Activated B cell treated with CpG ODN at 0.5 μM for 24 hours (primary cell): ENCODE results near the gene SFXN5. TPM values are rescaled to one million over a fixed set of nuclear protein-coding genes. Genes with fewer than 3 reads are reported as not detected.

Experiments
- ATAC-seq: fragments of 200-7000 bp; cut with Tn5 transposase; one replicate; pipeline ENCODE4 v1.10.0; 2021; ENCODE audit warnings: low read depth, mild to moderate bottlenecking, moderate library complexity
- CTCF ChIA-PET: fragments of 350-600 bp; sonication (Branson Sonifier 250); formaldehyde crosslinking; loops from one replicate; lab custom pipeline; 2021; ENCODE audit warnings: antibody characterized with exemption; lab: Charles Lee
- POLR2A ChIA-PET: fragments of 350-600 bp; sonication (Branson Sonifier 250); formaldehyde crosslinking; loops from one replicate; lab custom pipeline; 2021; ENCODE audit warnings: antibody characterized with exemption; lab: Charles Lee
- DNase-seq: peaks from one replicate; pipeline ENCODE4 v3.0.0; 2022
- H3K27ac Mint-ChIP-seq: one replicate; pipeline ENCODE4 v1.8.0; 2020; ENCODE audit warnings: mixed read lengths
- H3K27me3 Mint-ChIP-seq: one replicate; pipeline ENCODE4 v1.8.0; 2021; ENCODE audit warnings: mixed read lengths
- H3K36me3 Mint-ChIP-seq: one replicate; pipeline ENCODE4 v1.8.0; 2021; ENCODE audit warnings: low read depth, mixed read lengths
- H3K4me1 Mint-ChIP-seq: one replicate; pipeline ENCODE4 v1.8.0; 2021; ENCODE audit warnings: mixed read lengths
- H3K4me3 Mint-ChIP-seq: one replicate; pipeline ENCODE4 v1.8.0; 2020; ENCODE audit warnings: mild to moderate bottlenecking, mixed read lengths
- H3K9me3 Mint-ChIP-seq: one replicate; pipeline ENCODE4 v1.8.0; 2020; ENCODE audit warnings: mixed read lengths
- intact Hi-C: fragments of 100-400 bp; cut with micrococcal nuclease; formaldehyde crosslinking; loops from one replicate; pipeline ENCODE4 v1.15.1; 2024
- total RNA-seq: library from RNA; stranded (reverse); gene quantifications from 2 replicates; pipeline ENCODE4 v1.2.3, GENCODE V29; 2022
- TF ChIP-seq, protein P1 (sequence below): fragments of 200-600 bp; IDR thresholded peaks from one replicate; pipeline ENCODE4 v1.8.0; 2022; ENCODE audit warnings: antibody characterized with exemption, mild to moderate bottlenecking

The SFXN5 gene
- total RNA-seq, 1 donor from 2014 or later = 13.9 TPM

DNA sequence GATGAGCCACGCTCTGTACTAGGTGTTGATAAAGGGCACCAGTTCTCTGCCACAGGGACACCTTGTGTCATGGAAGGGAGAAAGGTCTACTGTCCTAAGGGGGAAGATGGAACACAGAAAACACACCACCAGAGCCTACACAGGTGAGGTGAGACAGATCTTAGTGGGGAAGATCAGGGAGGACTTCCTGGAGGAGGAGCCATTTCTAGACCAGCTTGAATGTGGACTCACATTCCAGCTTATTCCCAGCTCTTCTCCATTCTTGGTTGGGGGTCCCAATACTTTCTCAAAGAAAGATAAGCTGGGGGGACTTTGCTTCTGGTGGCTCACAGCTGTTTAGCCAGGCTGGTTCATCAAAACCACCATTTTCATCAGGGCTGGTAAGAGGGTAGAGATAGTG lies 118.0 kb downstream of the SFXN5 start:
- TF ChIP-seq, protein P1, sequence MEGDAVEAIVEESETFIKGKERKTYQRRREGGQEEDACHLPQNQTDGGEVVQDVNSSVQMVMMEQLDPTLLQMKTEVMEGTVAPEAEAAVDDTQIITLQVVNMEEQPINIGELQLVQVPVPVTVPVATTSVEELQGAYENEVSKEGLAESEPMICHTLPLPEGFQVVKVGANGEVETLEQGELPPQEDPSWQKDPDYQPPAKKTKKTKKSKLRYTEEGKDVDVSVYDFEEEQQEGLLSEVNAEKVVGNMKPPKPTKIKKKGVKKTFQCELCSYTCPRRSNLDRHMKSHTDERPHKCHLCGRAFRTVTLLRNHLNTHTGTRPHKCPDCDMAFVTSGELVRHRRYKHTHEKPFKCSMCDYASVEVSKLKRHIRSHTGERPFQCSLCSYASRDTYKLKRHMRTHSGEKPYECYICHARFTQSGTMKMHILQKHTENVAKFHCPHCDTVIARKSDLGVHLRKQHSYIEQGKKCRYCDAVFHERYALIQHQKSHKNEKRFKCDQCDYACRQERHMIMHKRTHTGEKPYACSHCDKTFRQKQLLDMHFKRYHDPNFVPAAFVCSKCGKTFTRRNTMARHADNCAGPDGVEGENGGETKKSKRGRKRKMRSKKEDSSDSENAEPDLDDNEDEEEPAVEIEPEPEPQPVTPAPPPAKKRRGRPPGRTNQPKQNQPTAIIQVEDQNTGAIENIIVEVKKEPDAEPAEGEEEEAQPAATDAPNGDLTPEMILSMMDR = no peak
- ATAC-seq = no peak
- Mint-ChIP-seq H3K4me1 (no peaks in the 10 kb centered on the region), H3K36me3 (no peaks in the 10 kb centered on the region), H3K4me3 (no peak overlapping the region), H3K27ac (no peak overlapping the region), H3K27me3 (no peaks in the 10 kb centered on the region), H3K9me3 (no peaks in the 10 kb centered on the region)
- ChIA-PET CTCF (no interaction called here), POLR2A (no interaction called here)
- no peak for DNase-seq
- intact Hi-C loops = no loop called here

DNA sequence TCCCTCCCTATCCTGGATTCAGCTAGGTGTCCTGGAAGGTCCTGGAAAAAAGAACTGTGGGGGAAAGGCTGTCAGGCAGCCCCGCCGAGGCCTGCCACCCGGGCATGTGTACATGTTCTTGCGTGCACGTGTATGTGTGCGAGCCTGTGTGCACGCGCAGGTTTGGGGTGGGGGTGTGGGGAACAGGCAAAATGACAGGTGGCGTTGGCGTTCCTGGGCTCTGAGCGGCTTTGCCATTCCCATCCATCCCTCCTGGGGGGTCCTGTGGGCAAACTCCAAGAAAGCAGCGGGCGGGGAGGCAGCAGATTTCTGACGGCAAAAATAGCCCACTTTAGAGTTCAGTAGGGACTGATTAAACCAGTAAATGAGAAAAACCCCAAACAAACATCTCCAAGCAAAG lies 118.6 kb downstream of the SFXN5 start:
- Mint-ChIP-seq H3K36me3 (no peaks in the 10 kb centered on the region), H3K27me3 (no peaks in the 10 kb centered on the region), H3K4me1 (no peaks in the 10 kb centered on the region), H3K4me3 (no peak overlapping the region), H3K9me3 (no peaks in the 10 kb centered on the region), H3K27ac (no peak overlapping the region)
- DNase-seq = no peak
- intact Hi-C loops = no loop called here
- ATAC-seq = no peak
- TF ChIP-seq, protein P1 = no peak
- ChIA-PET POLR2A (no interaction called here), CTCF (no interaction called here)

DNA sequence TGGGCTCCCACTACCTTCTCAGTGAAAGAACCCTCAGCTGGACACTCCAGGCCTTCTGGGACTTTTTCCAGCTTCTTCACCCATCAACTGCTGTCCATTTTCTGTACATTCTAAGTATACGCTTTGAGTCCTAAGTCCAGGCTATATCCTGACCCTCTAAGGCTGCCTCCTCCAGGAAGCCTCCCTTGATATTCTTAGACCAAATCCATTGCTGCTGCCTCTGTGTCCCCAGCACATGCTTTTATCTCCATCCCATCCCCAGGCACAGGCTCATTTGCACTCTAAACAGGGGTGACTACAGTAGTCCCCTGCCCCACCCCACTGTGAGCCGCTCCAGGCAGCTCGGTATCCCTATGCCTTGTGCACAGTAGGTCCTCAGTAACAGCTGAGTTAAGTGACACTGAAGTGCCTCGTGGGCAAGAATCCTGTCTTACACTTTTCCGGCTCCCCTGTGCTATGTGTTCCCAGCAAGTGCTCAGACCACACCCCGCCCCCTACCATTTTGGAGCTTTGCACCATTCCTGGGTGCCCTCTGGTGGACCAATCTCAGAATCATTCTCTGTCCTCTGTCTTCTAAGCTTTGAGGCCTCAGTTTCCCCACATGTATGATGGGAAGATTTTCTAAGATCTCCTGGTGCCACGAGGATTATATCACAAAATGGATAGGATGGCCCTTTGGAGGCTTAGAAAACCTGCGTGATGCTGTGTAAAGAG lies 119.2 kb downstream of the SFXN5 start:
- no peak overlapping the region for H3K27ac Mint-ChIP-seq
- H3K4me3 Mint-ChIP-seq = no peak overlapping the region
- no peak for DNase-seq
- no peaks in the 10 kb centered on the region for H3K9me3 Mint-ChIP-seq
- no peak for ATAC-seq
- H3K27me3 Mint-ChIP-seq = no peaks in the 10 kb centered on the region
- TF ChIP-seq, protein P1 = no peak
- POLR2A ChIA-PET = no interaction called here
- no peaks in the 10 kb centered on the region for H3K36me3 Mint-ChIP-seq
- no peaks in the 10 kb centered on the region for H3K4me1 Mint-ChIP-seq
- CTCF ChIA-PET = interaction anchor here (0.9 kb wide), 1 partner anchor 42 kb away, joined by 3 read pairs; no protein-coding TSS in a partner anchor
- intact Hi-C loops = no loop called here

DNA sequence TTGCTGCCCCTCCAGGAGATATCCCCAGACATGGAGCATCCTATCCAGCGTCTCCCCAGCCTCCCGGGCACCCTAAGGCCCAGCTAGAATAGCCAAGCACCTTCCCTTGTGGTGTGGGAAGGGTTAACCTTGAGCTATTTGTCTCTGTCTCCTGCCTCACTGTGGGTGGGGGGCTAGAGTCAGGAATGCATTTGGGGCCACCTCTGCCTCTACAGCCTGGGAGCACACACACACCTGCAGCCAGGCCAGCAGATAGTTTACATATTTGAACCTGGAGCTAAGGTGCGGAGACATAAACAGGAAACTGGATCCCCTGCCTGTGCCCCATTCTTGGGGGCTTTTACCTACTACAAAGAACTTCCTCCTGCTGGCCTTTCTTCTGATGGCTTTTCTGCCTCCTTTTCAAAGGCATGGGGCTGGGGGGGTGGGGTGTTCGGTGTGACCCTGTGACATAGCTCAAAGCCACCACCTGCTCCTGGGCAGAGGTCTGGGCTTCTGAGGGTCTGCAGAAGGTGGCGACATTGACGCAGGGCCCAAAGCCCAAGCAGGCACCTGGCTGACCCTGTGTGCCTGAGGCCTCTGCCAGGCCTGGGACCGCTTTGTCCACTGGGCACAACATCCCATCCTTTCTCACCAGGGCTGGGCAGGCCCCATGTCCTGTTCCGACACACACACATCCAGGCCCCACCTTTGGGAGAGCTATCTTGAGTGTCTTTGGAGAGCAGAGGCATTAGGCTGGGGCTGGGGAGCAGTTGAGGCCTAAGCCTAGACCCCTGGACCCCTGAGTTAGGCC lies 120.0 kb downstream of the SFXN5 start:
- TF ChIP-seq, protein P1 = no peak
- no peaks in the 10 kb centered on the region for H3K27me3 Mint-ChIP-seq
- no peaks in the 10 kb centered on the region for H3K9me3 Mint-ChIP-seq
- ATAC-seq (no peak), DNase-seq (no peak)
- CTCF ChIA-PET = interaction anchor here (0.9 kb wide), 1 partner anchor 42 kb away, joined by 3 read pairs; no protein-coding TSS in a partner anchor
- no peak overlapping the region for H3K4me3 Mint-ChIP-seq
- H3K4me1 Mint-ChIP-seq = no peaks in the 10 kb centered on the region
- POLR2A ChIA-PET = no interaction called here
- no peaks in the 10 kb centered on the region for H3K36me3 Mint-ChIP-seq
- no peak overlapping the region for H3K27ac Mint-ChIP-seq
- intact Hi-C loops = no loop called here

DNA sequence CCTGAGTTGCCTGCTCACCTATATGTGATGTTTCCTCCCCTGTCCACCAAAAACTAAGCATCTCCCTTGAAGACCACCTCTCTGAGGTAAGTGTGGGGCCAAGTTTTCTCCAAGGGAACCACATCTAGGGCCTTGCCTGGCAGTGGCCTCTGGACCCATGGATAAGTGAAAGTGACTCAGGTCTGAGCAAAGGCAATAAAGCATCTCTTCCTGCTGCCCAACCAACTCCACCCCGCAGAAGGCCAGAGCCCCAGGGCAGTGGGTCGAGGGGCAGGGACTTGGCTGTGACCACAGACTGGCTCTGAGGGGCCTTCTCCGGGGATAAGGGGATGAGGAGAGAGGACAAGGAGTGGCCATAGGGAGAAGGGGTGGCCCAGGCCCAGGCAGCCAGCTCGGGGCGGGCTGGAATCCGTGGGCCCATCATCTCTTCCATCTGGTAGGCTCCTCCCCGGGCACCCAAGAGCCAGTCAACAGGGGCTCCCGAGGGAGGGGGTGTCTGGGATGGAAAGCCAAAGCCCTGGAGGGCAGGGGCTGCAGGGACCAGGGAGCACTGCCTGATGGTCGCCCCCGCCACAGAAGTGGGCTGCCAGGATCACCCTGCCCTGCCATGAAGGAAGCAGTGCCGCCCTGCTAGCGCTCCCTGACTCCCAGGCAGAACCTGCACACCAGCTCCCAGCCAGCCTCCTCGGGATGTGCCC lies 120.8 kb downstream of the SFXN5 start:
- TF ChIP-seq, protein P1 = no peak
- intact Hi-C loops = no loop called here
- H3K36me3 Mint-ChIP-seq = no peaks in the 10 kb centered on the region
- no peak for DNase-seq
- no peaks in the 10 kb centered on the region for H3K9me3 Mint-ChIP-seq
- H3K4me1 Mint-ChIP-seq = no peaks in the 10 kb centered on the region
- no peak overlapping the region for H3K27ac Mint-ChIP-seq
- no peaks in the 10 kb centered on the region for H3K27me3 Mint-ChIP-seq
- CTCF ChIA-PET = no interaction called here
- H3K4me3 Mint-ChIP-seq = no peak overlapping the region
- POLR2A ChIA-PET = no interaction called here
- no peak for ATAC-seq
